ENCODE data around the gene EWSR1.

EWSR1 gene

GRCh38 chr22:29269731-29270474, 1.8 kb downstream of the EWSR1 start:
- peak in 1 of 2 donors; percentile 23 for DNase-seq

GRCh38 chr22:29270475-29271271, 2.6 kb downstream of the EWSR1 start:
- DNase-seq: no peak

GRCh38 chr22:29272624-29273023, 4.6 kb downstream of the EWSR1 start:
- no peak for DNase-seq

- DNase-seq: no peak
Measured at GRCh38 chr22:29275167-29275566, 7.1 kb downstream of the EWSR1 start.

GRCh38 chr22:29275819-29276565, 7.9 kb downstream of the EWSR1 start:
- no peak for DNase-seq

- DNase-seq: no peak
Measured at GRCh38 chr22:29277927-29278326, 9.9 kb downstream of the EWSR1 start.

- no peak for DNase-seq
Measured at GRCh38 chr22:29284196-29284595, 16.1 kb downstream of the EWSR1 start.

GRCh38 chr22:29288837-29289236, 20.8 kb downstream of the EWSR1 start:
- no peak for DNase-seq

- no peak for DNase-seq
Measured at GRCh38 chr22:29290061-29290460, 22.0 kb downstream of the EWSR1 start.

GRCh38 chr22:29291215-29291614, 23.1 kb downstream of the EWSR1 start:
- DNase-seq: no peak

GRCh38 chr22:29292379-29292778, 24.3 kb downstream of the EWSR1 start:
- no peak for DNase-seq

- DNase-seq: no peak
Measured at GRCh38 chr22:29298641-29299040, 30.6 kb downstream of the EWSR1 start.

GRCh38 chr22:29299136-29299900, 31.2 kb downstream of the EWSR1 start:
- DNase-seq: no peak

- no peak for DNase-seq
Measured at GRCh38 chr22:29300467-29300806, 32.4 kb downstream of the EWSR1 start.

- DNase-seq: no peak
Measured at GRCh38 chr22:29300807-29301601, 32.9 kb downstream of the EWSR1 start.

GRCh38 chr22:29301716-29302401, 33.8 kb downstream of the EWSR1 start:
- no peak for DNase-seq

GRCh38 chr22:29302402-29302680, 34.3 kb downstream of the EWSR1 start:
- DNase-seq: no peak

GRCh38 chr22:29302681-29303465, 34.8 kb downstream of the EWSR1 start:
- no peak for DNase-seq

- DNase-seq: no peak
Measured at GRCh38 chr22:29305836-29306174, 37.7 kb downstream of the EWSR1 start.

- peak; percentile 34 to 42 for DNase-seq
Measured at GRCh38 chr22:29306175-29306834, 38.2 kb downstream of the EWSR1 start, which contains the start of gene GAS2L1. Gene GAS2L1, plus strand, starts transcription at chr22:29306650. Its CDS starts 1,456 bp downstream, at chr22:29308106.
